ENCODE results near the gene STK38.

The STK38 gene

DNA sequence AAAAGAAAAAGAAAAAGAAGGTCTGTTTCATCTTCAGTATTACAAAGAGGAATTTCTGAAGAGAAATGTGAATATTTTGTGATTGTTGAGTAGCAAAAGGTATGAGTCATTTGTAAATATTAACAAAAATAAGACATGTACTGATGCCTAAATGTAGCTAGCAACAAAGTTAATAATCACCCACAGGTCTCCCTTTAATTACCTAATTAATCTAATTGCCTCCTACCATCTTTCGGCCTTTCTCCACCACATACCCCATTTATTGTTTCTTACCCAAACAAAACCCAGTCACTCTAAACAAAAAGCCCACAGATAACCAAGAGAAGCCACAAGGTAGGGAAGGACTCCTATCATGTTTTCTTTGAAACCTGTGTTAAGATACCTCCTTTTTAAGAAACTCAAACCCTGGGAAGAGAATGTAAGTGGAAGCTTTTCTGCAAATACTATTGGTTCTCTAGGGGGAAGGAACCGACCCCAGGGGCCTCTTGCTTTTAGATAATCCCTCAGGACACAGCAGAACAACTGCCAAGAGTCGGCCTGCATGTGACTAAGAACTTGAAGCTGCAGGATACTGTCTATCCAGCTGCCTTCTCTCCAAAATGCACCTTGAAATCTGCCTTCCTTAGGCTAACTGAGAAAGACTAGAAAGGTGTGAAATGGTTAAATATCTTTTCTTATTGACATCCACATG, 16.1 kb upstream of the STK38 start:
- DNase-seq: no peak

DNA sequence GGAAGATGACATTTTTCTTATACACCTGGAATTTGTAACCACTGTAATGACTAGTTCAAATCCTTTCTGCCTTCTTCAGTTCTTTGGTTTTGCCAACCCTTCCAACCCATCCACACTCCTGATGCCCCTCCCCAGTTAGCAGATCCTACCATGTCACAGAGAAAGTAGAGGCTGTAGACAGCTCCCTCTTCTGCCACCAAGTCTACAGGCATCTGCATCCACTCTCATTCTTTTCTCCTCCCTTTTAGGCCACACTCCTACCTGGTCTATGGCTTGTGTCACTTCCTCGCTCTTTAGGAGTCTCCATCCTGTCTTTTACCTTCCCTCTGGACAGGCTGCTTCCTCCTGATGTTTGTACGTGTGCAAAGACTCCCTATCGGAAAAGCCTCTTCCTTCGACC, 13.5 kb upstream of the STK38 start:
- no peak for DNase-seq

DNA sequence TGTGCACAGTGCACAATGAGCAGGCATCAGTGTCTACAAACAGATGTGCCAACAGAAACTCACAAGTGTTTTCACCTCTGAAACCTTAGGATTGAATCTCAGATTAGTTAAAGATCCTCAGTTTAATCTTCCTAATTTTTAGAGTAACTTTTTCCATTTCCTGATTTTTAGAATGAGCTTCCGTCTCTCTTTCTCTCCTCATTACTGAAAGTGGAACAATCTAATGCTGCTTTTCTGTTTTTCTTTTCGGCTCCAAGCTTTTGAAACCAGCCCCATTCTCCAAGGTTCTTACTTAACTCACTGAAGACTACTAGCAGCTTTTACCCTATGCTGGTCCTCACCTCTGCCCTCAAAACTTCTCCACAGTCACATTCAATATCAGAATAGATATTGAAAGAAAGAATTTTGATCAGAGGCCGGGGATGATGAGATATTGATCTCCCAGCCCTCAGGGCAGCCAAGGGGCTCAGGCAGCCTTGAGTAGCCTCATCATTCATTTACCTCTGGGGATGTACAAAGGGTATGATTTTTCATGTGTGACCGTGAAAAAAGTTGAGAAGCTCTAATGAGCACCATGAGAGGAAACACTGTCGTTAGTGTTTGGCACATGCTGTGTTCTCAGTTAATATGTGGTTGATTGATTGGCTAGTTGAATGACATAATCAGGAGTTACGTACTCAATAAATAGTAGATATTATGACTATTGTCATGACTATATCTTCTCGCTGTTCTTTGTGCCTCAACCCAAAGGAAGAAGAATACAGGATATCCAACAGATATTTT, 11.9 kb upstream of the STK38 start:
- DNase-seq: no peak

GRCh38 chr6:36556281-36556680, 9.0 kb upstream of the STK38 start:
- no peak for DNase-seq

DNA sequence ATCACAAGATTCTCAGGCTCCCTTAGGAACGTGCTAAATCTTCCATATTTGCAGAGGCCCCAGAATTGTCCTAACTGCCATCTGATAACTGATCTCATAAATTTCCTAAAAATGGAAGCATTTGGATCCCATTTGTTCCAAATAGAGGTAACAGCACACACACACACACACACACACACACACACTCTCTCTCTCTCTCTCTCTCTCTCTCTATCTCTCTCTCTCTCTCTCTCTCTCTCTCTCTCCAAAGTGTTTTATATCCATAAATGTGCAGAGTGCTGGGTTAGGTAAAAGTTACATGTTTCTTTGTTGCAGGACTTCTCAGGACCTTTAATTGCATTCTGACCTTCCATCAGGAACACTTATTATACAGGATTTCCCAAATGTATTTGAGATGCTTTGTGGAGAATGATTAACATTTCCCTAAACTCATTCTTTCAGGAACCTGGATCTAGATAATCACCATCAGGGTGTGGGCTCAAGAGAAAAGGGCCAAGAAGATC, 8.5 kb upstream of the STK38 start:
- DNase-seq: no peak

GRCh38 chr6:36550473-36551000, 3.3 kb upstream of the STK38 start:
- DNase-seq: no peak

- no peak for DNase-seq
Measured at GRCh38 chr6:36548401-36548743, 1.1 kb upstream of the STK38 start.

- no peak for DNase-seq
Measured at GRCh38 chr6:36547646-36548400, 544 bp upstream of the STK38 start.

- peak in 1 of 2 experiments; percentile 46 for DNase-seq
Measured at GRCh38 chr6:36546308-36546919, 865 bp downstream of the STK38 start.

DNA sequence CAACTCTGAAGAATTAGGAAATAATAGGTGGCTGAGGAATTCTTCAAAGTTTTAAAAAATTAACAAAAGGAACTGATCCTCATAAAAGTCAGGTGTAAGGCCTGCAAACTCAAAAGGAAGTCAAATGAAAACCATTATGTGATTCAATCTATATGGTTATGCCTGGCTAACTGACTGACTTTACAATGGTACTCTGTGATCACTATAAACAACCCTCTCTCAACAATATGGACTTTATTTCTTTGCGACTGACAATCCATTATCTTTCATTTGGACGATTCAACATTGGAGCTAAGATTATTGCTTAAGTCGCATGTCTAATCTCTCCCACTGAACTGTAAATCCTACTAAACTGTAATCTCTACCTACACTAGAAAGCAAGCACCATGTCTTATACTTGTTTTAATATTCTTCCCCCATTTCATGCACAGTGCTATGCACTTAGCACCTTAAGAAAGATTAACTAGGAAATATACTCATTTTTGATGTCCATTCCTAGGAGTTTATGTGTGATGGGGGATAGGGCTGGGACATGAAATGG, 1.4 kb downstream of the STK38 start:
- DNase-seq: no peak

DNA sequence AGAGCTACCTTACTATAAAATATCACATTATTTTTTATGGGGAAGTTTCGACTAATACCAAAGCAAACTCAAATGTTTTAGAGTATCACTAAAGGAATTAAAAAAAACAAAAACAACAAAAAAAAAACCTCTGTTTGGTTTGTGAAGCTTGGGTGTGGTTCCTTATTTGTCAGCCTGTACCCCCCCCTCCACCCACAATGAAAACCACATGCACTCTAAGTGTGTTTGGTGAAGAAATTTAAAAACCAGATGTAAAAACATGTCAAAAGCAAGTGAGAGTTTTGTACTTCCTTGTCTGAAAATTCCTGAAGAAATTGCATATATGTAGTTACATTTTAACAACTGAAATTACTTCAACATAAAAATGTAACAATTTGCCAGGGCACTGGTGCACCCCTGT, 3.1 kb downstream of the STK38 start:
- DNase-seq: no peak

DNA sequence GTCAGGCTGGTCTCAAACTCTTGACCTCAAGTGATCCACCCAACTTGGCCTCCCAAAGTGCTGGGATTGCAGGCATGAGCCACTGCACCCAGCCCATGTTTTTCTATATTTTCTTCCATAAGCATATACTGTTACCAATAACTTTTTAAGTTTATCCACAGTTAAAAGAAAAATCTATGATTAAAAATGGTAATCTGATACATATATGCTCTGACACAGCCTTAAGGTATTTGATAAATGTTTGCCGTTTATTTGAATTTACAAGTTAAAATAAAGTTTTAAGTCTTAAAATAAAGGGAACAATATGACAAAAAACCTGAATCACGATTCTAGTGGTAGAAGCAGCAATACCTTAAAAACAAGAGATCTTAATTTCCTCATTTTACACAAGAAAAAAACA, 5.2 kb downstream of the STK38 start:
- no peak for DNase-seq

DNA sequence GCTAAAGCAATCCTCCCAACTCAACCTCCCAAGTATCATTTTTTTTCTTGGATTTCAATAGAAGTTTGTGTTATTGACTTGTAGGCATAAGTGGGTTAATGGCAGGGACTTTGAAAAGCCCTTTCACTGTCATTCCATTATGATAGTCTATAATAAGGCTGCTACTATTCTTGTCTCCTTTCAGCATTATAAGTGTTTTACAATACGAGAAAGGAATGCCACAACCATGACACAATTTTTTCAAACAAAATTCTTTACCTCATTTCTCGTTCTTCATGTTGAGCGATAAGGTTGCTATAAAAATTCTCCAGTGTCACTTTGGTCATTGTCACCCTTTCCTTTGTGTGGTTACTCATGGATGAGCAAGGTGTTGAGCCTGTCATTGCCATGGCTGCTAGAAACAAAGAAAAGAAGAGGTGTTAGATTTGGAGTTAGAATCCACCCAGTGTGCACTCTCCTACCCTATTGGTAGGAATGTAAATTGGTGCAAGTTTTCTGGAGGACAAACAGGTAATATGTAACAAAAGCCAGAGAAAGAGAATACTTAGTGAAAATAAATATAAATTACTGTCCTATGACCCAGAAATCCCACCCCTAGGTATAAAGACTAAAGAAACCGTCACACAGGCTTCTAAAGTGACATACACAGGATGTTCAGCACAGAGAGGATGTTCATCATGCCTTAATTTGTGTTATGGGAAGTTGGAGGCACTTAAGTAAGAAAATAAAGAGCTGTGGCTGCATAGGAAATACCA, 7.3 kb downstream of the STK38 start:
- DNase-seq: no peak

DNA sequence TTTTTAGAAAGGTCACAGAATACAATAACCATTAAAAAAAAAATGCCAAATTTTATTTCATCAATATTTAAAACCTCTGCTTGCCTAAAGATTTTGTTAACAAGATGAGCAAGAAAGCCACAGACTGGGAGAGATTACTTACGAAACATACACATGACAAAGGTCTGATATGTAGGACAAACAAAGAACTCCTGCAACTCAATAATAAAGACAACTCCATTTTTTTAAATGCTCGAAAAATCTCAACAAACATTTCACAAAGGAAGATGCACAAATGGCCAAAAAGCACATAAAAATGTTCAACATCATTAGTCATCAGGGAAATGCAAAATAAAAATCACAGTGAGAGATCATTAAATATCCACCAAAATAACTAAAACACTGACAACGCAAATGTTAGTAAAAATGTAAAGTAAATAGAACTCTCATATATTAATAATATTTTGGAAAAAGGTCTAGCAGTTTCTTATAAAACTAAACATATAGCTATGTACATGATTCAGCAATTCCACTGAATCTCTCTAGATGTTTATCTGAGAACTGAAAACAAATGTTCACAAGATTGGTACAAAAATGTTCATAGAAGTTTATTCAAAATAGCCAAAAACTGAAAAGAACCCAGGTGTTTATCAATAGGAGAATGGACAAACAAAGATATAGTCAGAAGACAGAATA, 10.3 kb downstream of the STK38 start:
- no peak for DNase-seq

DNA sequence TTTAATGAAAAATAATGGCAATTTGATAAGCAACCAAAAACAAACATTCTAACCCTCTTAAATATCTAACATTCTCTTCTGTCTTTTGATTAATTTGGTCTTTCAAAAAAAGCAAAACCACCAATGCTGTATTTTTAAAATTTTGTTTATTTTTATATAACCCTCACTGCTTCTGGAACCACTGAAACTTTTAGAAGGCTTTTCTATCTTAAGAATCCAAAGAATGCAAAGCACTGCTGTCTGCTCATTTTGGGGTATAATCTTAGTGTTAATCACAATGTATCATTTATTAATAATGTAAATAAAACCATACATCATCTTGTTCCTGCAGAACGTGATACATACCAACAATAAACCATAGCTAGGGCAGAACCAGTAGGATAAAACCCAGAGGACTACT, 14.0 kb downstream of the STK38 start:
- DNase-seq: no peak

DNA sequence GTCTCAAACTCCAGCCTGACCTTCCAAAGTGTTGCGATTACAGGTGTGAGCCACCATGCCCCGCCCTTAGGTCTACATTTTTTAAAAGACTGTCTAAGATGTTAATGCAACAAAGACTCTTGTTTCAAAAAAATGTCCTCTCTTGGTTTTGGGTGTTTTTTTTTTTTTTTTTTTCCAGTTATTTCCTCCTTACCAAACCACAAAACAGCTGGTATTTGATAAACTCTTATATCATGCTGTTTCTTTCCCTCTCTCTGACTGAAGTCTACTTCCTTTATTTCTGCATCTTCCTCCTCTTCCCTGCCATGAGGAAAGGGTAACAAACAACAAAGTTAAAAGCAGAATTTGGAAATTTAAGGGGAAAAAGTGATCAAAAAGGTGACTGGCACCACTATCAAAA, 21.2 kb downstream of the STK38 start:
- no peak for DNase-seq

DNA sequence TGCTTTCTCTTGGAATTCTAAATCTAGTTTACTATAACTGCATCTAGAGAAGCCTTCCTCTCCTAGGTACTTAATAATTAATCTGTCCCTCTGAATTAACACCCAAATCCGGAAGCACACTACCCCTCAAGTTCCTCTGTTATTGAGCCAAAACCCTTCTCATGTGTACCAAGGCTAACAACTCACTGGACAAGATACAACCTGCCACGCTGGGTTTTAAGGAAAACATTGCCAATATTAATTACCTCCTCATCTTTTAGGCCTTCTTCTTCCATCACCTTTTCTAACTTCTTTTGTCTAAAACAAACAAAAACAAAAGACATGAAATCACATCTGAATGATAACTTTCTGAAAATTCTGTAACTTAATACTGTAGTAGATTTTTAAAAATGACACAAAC, 21.9 kb downstream of the STK38 start:
- no peak for DNase-seq

- no peak for DNase-seq
Measured at GRCh38 chr6:36524871-36525270, 22.4 kb downstream of the STK38 start.

- no peak for DNase-seq
Measured at GRCh38 chr6:36523936-36524499, 23.3 kb downstream of the STK38 start.

GRCh38 chr6:36523451-36523850, 23.8 kb downstream of the STK38 start:
- DNase-seq: no peak

GRCh38 chr6:36519352-36519751, 27.9 kb downstream of the STK38 start:
- no peak for DNase-seq
